Uterus (tissue), 4 donors: ENCODE data around the gene AMBN. TPM values are rescaled to one million over a fixed set of nuclear protein-coding genes. Genes with fewer than 3 reads are reported as not detected.
A peak's percentile ranks its signal among the peaks of the same experiment; 100 is the strongest.

Source experiments
- DNase-seq, 2 donors: peaks; one replicate each; pipeline ENCODE4 v3.0.0-alpha.2; 2019 to 2020
- H3K27ac ChIP-seq, 2 donors: fragments of 200-600 bp; sonication (generic); 1 replicate in 1 of 2; 2 replicates in 1 of 2; pipeline ENCODE4 v1.5.1; 2016 to 2018
- H3K27me3 ChIP-seq, 2 donors: fragments of 200-600 bp; sonication (generic); one replicate each; pipeline ENCODE4 v1.5.1; 2018 to 2019; ENCODE audit warnings: control low read depth in 1 of 2
- H3K36me3 ChIP-seq, 2 donors: fragments of 200-600 bp; sonication (generic); one replicate each; pipeline ENCODE4 v1.5.1; 2019; ENCODE audit warnings: control low read depth in 1 of 2
- H3K4me1 ChIP-seq, 2 donors: fragments of 200-600 bp; sonication (generic); one replicate each; pipeline ENCODE4 v1.5.1; 2018 to 2019; ENCODE audit warnings: control low read depth in 1 of 2
- H3K4me3 ChIP-seq, 2 donors: fragments of 200-600 bp; sonication (generic); 1 replicate in 1 of 2; 2 replicates in 1 of 2; pipeline ENCODE4 v1.5.1; 2018 to 2019; ENCODE audit warnings: mild to moderate bottlenecking in 1 of 2
- H3K9me3 ChIP-seq, 2 donors: fragments of 200-600 bp; sonication (generic); one replicate each; pipeline ENCODE4 v1.5.1; 2019; ENCODE audit warnings: control low read depth in 1 of 2
- POLR2A ChIP-seq, 2 donors: fragments of 450-650 bp; IDR thresholded peaks; one replicate each; pipeline ENCODE4 v1.6.1; 2016; ENCODE audit warnings: antibody characterized with exemption in 2 of 2, mild to moderate bottlenecking in 1 of 2, moderate library complexity in 1 of 2
- intact Hi-C: fragments of 100-400 bp; cut with DNase I; formaldehyde crosslinking; loops from one replicate; pipeline ENCODE4 v1.15.1; 2023; ENCODE audit warnings: low total_unique reads
- total RNA-seq, 4 donors: library from RNA; depleted of rRNA in 3 of 4; stranded (reverse); fragments of >200 nt in 3 of 4; gene quantifications; one replicate each; pipeline versions ENCODE4 v1.1.0 to v1.2.4, GENCODE V29; 2014 to 2023
- TF ChIP-seq, protein P1 (sequence below), 4 experiments: fragments of 200-600 bp in 2 of 4; fragments of 450-650 bp in 2 of 4; sonication (generic) in 2 of 4; IDR thresholded peaks; one replicate each; pipeline ENCODE4 v1.5.1; 2016 to 2019; ENCODE audit warnings: antibody characterized with exemption in 4 of 4, mild to moderate bottlenecking in 2 of 4, moderate library complexity in 1 of 4
- donor health status: DM: yes; HTN: yes; CAD: no.

The AMBN gene
- total RNA-seq, 4 donors from 2014 or later: not detected

DNA sequence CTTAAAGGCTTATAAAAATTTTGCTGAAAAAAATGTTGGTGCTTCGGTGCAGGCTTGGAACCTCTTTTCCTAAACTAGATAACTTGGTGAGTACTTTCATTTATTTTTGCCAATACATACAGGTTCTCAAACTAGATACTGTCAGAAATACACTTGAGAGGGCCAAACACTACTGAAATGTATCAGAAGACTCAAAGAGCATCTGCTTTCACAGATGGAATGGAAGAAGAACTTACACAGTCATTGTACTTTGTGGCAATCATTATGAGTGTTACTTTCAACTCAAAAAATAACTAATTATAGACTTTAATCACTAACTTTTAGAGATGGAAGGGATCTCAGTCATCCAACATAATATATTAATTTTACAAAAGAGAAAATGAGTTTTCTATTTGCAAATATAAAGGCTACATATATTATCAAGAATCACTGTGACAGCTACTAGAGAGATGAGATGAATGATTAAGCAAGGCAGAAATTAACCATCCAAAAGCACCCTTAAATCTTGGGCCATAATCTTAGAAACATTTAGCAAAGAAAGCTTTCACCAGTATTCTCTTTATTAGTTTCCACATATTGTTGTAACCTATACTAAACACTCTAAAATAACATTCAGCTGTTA, 37.5 kb downstream of the AMBN start:
- TF ChIP-seq, protein P1, sequence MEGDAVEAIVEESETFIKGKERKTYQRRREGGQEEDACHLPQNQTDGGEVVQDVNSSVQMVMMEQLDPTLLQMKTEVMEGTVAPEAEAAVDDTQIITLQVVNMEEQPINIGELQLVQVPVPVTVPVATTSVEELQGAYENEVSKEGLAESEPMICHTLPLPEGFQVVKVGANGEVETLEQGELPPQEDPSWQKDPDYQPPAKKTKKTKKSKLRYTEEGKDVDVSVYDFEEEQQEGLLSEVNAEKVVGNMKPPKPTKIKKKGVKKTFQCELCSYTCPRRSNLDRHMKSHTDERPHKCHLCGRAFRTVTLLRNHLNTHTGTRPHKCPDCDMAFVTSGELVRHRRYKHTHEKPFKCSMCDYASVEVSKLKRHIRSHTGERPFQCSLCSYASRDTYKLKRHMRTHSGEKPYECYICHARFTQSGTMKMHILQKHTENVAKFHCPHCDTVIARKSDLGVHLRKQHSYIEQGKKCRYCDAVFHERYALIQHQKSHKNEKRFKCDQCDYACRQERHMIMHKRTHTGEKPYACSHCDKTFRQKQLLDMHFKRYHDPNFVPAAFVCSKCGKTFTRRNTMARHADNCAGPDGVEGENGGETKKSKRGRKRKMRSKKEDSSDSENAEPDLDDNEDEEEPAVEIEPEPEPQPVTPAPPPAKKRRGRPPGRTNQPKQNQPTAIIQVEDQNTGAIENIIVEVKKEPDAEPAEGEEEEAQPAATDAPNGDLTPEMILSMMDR (IDR thresholded peaks at IDR 0.05): no peak
- TF ChIP-seq POLR2A (IDR thresholded peaks at IDR 0.05): no peak
- no peak for DNase-seq
- Histone ChIP-seq H3K4me3 (no peak overlapping the region), H3K9me3 (no peaks in the 10 kb centered on the region), H3K27ac (no peak overlapping the region), H3K27me3 (no peaks in the 10 kb centered on the region), H3K36me3 (no peaks in the 10 kb centered on the region), H3K4me1 (no peaks in the 10 kb centered on the region)
- intact Hi-C loops: no loop called here

DNA sequence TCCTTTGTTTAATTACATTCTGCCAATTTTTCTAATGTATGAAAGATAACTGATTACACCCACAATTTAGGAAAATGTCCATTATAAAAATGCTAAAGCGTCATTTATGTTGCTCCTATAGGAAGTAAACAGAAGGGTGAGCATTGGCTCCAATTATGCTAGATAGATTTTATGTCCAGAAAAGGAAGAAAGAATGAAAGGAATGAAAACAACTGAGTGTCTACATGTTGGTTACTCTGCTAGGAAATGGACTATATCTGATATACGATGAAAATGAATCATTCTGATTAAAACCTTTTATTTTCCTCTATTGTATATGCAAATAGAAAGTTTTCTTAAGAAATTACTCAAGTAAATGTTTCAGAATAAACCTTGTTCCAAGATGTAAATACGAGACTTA, 38.1 kb downstream of the AMBN start:
- intact Hi-C loops: no loop called here
- no peaks in the 10 kb centered on the region for H3K36me3 ChIP-seq
- no peaks in the 10 kb centered on the region for H3K27me3 ChIP-seq
- H3K9me3 ChIP-seq: no peaks in the 10 kb centered on the region
- H3K27ac ChIP-seq: no peak overlapping the region
- TF ChIP-seq, protein P1 (IDR thresholded peaks at IDR 0.05): no peak
- TF ChIP-seq POLR2A (IDR thresholded peaks at IDR 0.05): no peak
- no peaks in the 10 kb centered on the region for H3K4me1 ChIP-seq
- no peak overlapping the region for H3K4me3 ChIP-seq
- no peak for DNase-seq

DNA sequence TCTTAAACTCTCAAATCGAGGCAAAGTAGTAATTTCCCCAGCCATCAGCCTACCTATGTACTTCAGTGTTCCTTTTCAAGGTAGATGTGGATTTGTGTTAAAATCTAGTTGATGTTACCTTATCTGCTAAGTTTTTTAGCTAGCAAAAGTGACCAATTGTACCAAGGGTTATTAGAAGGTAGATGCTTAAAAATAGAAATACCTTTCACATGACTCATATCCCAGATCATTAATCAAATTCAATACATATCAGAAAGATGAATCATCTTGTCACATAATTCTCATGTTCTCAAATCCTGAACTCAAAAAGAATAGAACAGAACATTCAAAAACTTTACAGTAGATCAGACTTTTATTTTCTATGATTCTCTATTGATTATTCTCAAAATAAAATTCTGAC, 40.0 kb downstream of the AMBN start:
- intact Hi-C loops: no loop called here
- Histone ChIP-seq H3K27ac (no peak overlapping the region), H3K36me3 (no peaks in the 10 kb centered on the region), H3K9me3 (no peaks in the 10 kb centered on the region), H3K4me3 (no peak overlapping the region), H3K27me3 (no peaks in the 10 kb centered on the region), H3K4me1 (no peaks in the 10 kb centered on the region)
- no peak for DNase-seq
- TF ChIP-seq, protein P1 (IDR thresholded peaks at IDR 0.05): no peak
- TF ChIP-seq POLR2A (IDR thresholded peaks at IDR 0.05): no peak

DNA sequence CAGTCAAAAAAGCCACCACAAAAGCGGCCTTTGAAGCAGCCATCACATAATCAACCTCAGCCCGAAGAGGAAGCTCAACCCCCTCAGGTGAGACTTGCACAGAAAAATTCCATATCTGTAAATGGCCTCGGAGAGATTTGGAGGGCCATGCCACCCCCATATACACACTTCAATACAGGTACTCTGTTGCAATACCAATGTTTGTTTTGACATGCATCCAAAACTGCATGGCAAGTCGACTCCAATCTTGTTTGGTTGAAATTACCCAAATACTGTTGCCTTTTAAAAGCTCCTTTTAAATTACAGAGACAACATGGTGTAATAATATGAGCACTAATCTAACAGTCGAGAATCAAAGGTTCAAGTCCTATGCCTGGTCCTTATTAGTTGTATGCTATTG, 42.4 kb downstream of the AMBN start:
- Histone ChIP-seq H3K36me3 (no peaks in the 10 kb centered on the region), H3K4me1 (no peaks in the 10 kb centered on the region), H3K4me3 (no peak overlapping the region), H3K27me3 (no peaks in the 10 kb centered on the region), H3K27ac (no peak overlapping the region), H3K9me3 (no peaks in the 10 kb centered on the region)
- intact Hi-C loops: no loop called here
- no peak for DNase-seq
- TF ChIP-seq, protein P1 (IDR thresholded peaks at IDR 0.05): no peak
- no peak for TF ChIP-seq POLR2A (IDR thresholded peaks at IDR 0.05)

DNA sequence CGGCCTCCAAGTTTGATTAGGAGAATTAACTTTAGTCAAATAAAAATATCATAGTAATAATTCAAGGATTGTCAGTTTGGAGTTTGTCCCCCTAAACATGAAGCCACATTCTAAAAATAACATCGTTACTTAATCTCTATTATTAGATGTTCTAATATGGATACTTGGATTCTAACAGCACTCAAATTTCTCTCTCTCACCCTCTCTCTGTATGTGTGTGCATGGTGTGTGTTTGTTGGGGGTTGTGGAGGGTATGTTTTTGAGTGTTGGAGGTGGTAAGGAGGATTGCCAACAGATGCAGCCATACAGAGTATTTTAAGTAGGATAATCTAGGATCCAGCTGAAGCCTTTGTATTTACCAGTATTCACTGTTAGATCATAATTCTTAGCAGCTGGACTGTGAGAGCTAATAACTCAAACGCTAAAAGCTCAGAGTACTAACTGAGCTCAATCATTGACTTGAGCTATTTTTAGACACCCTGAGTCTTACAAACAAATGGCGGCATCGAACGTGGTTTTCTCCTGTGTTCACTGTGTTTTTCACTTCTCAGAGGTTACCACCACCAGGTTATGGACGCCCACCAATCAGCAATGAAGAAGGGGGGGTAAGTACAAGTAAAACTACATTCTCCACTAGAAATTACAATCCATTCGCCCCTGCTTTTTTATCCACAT, 45.3 kb downstream of the AMBN start:
- Histone ChIP-seq H3K27me3 (no peaks in the 10 kb centered on the region), H3K9me3 (no peaks in the 10 kb centered on the region), H3K4me3 (no peak overlapping the region), H3K27ac (peak overlapping the region; percentile 46 to 56), H3K4me1 (no peaks in the 10 kb centered on the region), H3K36me3 (no peaks in the 10 kb centered on the region)
- no peak for TF ChIP-seq POLR2A (IDR thresholded peaks at IDR 0.05)
- TF ChIP-seq, protein P1 (IDR thresholded peaks at IDR 0.05): no peak
- intact Hi-C loops: no loop called here
- DNase-seq: no peak
